Activated naive CD4-positive, alpha-beta T cell treated with anti-CD3 and anti-CD28 coated beads, Interleukin-2, amount 50 U/mL, for 24 hours (primary cell): ENCODE measurements around the gene RNF2.
"Not testable (repeated sequence)": the region's sequence is repeated elsewhere in the genome, so short reads cannot be mapped to it uniquely, and the experiment has no call there.

ENCODE experiments used
- H3K27ac Mint-ChIP-seq: one replicate; pipeline ENCODE4 v1.8.0; 2021; ENCODE audit warnings: mild to moderate bottlenecking, mixed read lengths
- H3K27me3 Mint-ChIP-seq: one replicate; pipeline ENCODE4 v1.8.0; 2021; ENCODE audit warnings: mixed read lengths
- H3K36me3 Mint-ChIP-seq: one replicate; pipeline ENCODE4 v1.8.0; 2021; ENCODE audit warnings: mixed read lengths
- H3K4me1 Mint-ChIP-seq: one replicate; pipeline ENCODE4 v1.8.0; 2021; ENCODE audit warnings: mixed read lengths
- H3K4me3 Mint-ChIP-seq: one replicate; pipeline ENCODE4 v1.8.0; 2021; ENCODE audit warnings: mild to moderate bottlenecking, mixed read lengths
- H3K9me3 Mint-ChIP-seq: one replicate; pipeline ENCODE4 v1.8.0; 2021; ENCODE audit warnings: mixed read lengths

RNF2 gene

GRCh38 chr1:185041742-185042141 is 3.6 kb upstream of the RNF2 start:
- peaks cover 16% of the 10 kb centered on the region for H3K4me1 Mint-ChIP-seq
- no peak overlapping the region for H3K4me3 Mint-ChIP-seq

GRCh38 chr1:185042737-185043136 is 2.6 kb upstream of the RNF2 start:
- Mint-ChIP-seq H3K36me3 (no peaks in the 10 kb centered on the region), H3K27me3 (no peaks in the 10 kb centered on the region), H3K27ac (no peak overlapping the region), H3K4me1 (peaks cover 26% of the 10 kb centered on the region), H3K9me3 (no peaks in the 10 kb centered on the region), H3K4me3 (no peak overlapping the region)

More at GRCh38 chr1:185041742-185042141, 3.6 kb upstream of the RNF2 start:
- no peaks in the 10 kb centered on the region for H3K27me3 Mint-ChIP-seq
- no peaks in the 10 kb centered on the region for H3K9me3 Mint-ChIP-seq
- H3K27ac Mint-ChIP-seq = no peak overlapping the region
- no peaks in the 10 kb centered on the region for H3K36me3 Mint-ChIP-seq

DNA sequence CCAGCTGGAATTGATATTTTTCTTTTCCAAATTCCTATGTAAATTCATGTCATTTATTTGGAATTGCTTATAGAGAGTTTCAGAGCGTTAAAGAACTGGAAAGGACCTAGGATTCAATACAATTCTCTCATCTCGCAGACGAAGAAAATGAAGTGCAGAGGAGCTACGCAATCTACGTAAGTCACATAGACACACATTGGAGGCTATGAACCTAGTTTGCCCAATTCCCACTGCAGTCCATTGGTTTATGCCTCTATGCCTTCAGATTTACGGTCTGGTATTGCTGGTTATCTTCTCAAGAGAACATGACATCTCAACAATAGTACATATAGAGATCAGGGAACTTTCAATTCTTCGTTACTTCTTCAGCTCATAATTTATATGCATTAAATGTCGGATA is 971 bp upstream of the RNF2 start:
- Mint-ChIP-seq H3K27ac (peak overlapping the region; percentile 71), H3K36me3 (no peaks in the 10 kb centered on the region), H3K4me1 (peaks cover 42% of the 10 kb centered on the region), H3K27me3 (no peaks in the 10 kb centered on the region), H3K9me3 (no peaks in the 10 kb centered on the region), H3K4me3 (peak overlapping the region; percentile 90)

- Mint-ChIP-seq H3K4me1 (peaks cover 56% of the 10 kb centered on the region), H3K36me3 (no peaks in the 10 kb centered on the region), H3K27ac (peak overlapping the region; percentile 84), H3K9me3 (no peaks in the 10 kb centered on the region), H3K27me3 (no peaks in the 10 kb centered on the region), H3K4me3 (peak overlapping the region; percentile 90)
These were observed 595 bp downstream of the RNF2 start for GRCh38 chr1:185045814-185046492.

- peaks cover 3% of the 10 kb centered on the region for H3K36me3 Mint-ChIP-seq
- H3K27ac Mint-ChIP-seq = peak overlapping the region; percentile 84
- peak overlapping the region; percentile 90 for H3K4me3 Mint-ChIP-seq
- no peaks in the 10 kb centered on the region for H3K27me3 Mint-ChIP-seq
- no peaks in the 10 kb centered on the region for H3K9me3 Mint-ChIP-seq
- peaks cover 61% of the 10 kb centered on the region for H3K4me1 Mint-ChIP-seq
These were observed 1.3 kb downstream of the RNF2 start for GRCh38 chr1:185046668-185047067.

DNA sequence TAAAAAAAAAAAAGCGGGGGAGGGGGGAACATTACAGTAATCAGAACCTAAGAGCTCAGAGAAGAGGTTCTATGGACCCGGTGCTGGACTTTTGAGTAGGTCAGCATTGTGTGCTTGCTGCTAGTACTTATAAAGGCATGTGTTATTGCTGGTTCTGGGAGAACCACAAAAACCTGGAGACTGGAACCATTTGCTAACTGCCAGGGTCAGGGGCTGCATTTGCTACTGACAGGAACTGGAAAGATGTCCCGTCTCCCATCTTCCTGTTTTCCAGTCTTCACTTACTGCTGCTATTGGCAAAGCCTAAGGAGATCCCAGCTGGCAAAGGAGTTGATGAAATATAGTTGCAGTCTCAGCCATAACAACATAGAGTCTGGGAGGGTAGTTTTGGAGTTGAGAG is 4.3 kb downstream of the RNF2 start:
- Mint-ChIP-seq H3K9me3 (no peaks in the 10 kb centered on the region), H3K36me3 (peaks cover 5% of the 10 kb centered on the region), H3K27ac (no peak overlapping the region), H3K27me3 (no peaks in the 10 kb centered on the region), H3K4me1 (peaks cover 74% of the 10 kb centered on the region), H3K4me3 (no peak overlapping the region)

DNA sequence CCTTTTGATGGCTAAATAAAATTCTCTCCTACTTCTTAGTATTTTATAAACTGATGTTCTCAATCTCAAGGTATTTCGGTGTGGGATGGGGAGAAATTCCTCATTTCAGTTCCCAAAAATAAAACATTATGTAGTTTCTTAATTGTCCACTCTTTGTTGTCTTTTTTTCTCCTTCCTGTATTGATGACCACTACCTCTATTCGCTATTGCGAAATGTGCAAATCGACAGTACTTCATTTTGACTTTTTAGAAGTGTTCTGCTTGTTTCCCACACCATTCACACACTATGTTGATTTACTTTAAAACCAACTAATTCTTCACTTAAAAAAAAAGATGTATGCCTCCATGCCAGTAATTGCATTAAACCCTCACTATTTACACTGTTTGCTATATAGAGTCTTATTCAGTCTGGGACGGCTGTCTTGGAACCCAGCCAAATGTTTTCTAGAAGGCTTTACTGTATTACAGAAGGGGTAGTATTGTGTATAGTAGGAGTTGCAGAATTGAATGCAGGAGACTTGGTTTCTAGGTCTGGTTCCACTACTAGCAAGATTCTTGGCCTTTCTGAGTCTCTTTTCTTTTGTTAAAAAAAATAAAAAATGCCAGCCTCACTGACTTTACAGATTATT is 5.6 kb downstream of the RNF2 start:
- Mint-ChIP-seq H3K27ac (no peak overlapping the region), H3K27me3 (no peaks in the 10 kb centered on the region), H3K36me3 (peaks cover 5% of the 10 kb centered on the region), H3K9me3 (no peaks in the 10 kb centered on the region), H3K4me1 (peaks cover 78% of the 10 kb centered on the region), H3K4me3 (no peak overlapping the region)

GRCh38 chr1:185053204-185053603 is 7.8 kb downstream of the RNF2 start:
- Mint-ChIP-seq H3K4me1 (peaks cover 66% of the 10 kb centered on the region), H3K36me3 (peaks cover 5% of the 10 kb centered on the region), H3K9me3 (no peaks in the 10 kb centered on the region), H3K27ac (no peak overlapping the region), H3K27me3 (no peaks in the 10 kb centered on the region), H3K4me3 (no peak overlapping the region)

DNA sequence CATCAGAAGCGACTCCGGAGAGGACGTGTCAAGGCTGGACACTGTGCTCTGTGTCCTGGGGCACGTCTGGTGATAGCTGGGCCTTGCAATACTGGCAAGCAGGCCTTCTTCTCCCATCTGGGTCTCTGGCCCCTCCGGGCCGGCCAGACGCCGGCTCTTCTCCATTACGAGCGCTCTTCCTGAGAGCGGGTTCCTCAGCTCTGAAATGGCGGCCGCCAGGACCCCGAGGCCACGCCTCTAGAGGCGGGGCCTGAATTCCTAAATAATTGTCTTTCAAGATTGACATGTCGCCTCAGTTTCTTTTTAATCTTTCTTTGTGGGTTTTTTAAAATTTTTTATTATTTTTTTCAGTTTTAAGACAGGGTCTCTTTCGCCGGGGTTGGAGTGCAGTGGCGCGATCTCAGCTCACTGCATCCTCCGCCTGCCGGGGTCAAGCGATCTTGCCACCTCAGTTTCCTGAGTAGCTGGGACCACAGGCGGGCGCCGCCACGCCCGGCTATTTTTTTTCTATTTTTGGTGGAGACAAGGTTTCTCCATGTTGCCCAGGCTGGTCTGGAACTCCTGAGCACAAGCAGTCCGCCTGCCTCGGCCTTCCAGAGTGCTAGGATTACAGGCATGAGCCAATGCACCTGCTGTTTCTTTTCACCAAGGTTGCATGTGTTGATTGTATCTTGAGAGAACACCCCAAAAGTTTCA is 9.2 kb downstream of the RNF2 start:
- Mint-ChIP-seq H3K4me1 (peaks cover 66% of the 10 kb centered on the region), H3K36me3 (peaks cover 5% of the 10 kb centered on the region)

GRCh38 chr1:185058110-185058509 is 12.8 kb downstream of the RNF2 start:
- Mint-ChIP-seq H3K36me3 (peaks cover 9% of the 10 kb centered on the region), H3K27me3 (no peaks in the 10 kb centered on the region), H3K9me3 (peaks cover 4% of the 10 kb centered on the region), H3K4me3 (no peak overlapping the region), H3K27ac (peak overlapping the region; percentile 31), H3K4me1 (peaks cover 68% of the 10 kb centered on the region)

More for the DNA sequence above, 9.2 kb downstream of the RNF2 start:
- Mint-ChIP-seq H3K27ac (no peak overlapping the region), H3K9me3 (no peaks in the 10 kb centered on the region), H3K27me3 (no peaks in the 10 kb centered on the region), H3K4me3 (no peak overlapping the region)

GRCh38 chr1:185058876-185059275 is 13.5 kb downstream of the RNF2 start:
- H3K27ac Mint-ChIP-seq = no peak overlapping the region
- H3K36me3 Mint-ChIP-seq = peaks cover 7% of the 10 kb centered on the region
- H3K27me3 Mint-ChIP-seq = no peaks in the 10 kb centered on the region
- H3K9me3 Mint-ChIP-seq = peaks cover 4% of the 10 kb centered on the region
- no peak overlapping the region for H3K4me3 Mint-ChIP-seq
- H3K4me1 Mint-ChIP-seq = peaks cover 68% of the 10 kb centered on the region

- no peaks in the 10 kb centered on the region for H3K27me3 Mint-ChIP-seq
- peaks cover 9% of the 10 kb centered on the region for H3K36me3 Mint-ChIP-seq
- no peak overlapping the region for H3K27ac Mint-ChIP-seq
- peaks cover 4% of the 10 kb centered on the region for H3K9me3 Mint-ChIP-seq
- peaks cover 78% of the 10 kb centered on the region for H3K4me1 Mint-ChIP-seq
- peak overlapping the region; percentile 6 for H3K4me3 Mint-ChIP-seq
These were observed 14.7 kb downstream of the RNF2 start for GRCh38 chr1:185059950-185060571.

DNA sequence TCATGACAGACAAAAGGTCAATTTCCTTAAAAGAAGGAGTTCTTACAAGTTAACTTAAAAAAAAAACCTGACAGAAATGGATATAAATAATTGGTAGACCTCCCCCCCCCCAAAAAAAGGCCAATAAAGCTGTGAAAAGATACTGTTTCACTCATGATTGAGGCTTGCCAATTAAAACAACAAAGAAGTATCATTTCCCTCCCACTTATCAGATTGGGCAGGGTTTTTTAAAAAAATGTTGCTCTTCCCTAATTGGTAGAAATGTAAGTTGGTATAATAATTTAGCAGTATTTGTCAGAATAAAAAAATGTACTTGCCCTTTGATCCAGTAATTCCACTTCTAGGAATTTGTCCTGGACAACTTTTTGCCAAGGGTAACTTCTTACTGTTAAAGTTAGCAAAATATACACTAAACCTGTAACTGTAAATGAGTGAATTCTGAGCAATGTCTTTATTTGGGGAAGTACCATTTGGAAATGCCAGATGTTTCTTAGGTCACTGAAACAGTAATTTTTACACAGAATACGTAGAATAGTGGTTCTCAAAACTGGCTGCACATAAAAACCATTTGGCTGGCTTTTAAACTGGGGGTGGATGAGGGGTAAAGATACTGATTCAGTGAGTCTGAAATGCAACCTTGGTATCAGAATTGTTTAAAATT is 17.5 kb downstream of the RNF2 start:
- H3K27ac Mint-ChIP-seq = peak overlapping the region; percentile 26
- H3K4me3 Mint-ChIP-seq = no peak overlapping the region
- H3K4me1 Mint-ChIP-seq = peaks cover 87% of the 10 kb centered on the region
- no peaks in the 10 kb centered on the region for H3K27me3 Mint-ChIP-seq
- H3K9me3 Mint-ChIP-seq = peaks cover 4% of the 10 kb centered on the region
- H3K36me3 Mint-ChIP-seq = peaks cover 19% of the 10 kb centered on the region

- Mint-ChIP-seq H3K36me3 (peaks cover 19% of the 10 kb centered on the region), H3K4me3 (no peak overlapping the region), H3K4me1 (peaks cover 86% of the 10 kb centered on the region), H3K27me3 (no peaks in the 10 kb centered on the region), H3K27ac (no peak overlapping the region), H3K9me3 (peaks cover 4% of the 10 kb centered on the region)
These were observed 18.4 kb downstream of the RNF2 start for GRCh38 chr1:185063719-185064118.

DNA sequence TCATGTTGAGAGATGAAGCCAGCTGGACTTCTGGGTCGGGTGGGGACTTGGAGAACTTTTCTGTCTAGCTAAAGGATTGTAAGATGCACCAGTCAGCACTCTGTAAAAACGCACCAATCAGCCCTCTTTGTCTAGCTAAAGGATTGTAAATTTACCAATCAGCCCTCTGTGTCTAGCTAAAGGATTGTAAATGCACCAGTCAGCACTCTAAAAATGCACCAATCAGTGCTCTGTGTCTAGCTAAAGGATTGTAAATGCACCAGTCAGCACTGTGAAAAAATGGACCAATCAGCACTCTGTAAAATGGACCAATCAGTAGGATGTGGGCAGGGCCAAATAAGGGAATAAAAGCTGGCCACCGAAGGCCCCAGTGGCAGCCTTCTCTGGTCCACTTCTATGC is 19.6 kb downstream of the RNF2 start:
- not testable (repeated sequence) for H3K27ac Mint-ChIP-seq, H3K27me3 Mint-ChIP-seq, H3K4me3 Mint-ChIP-seq, H3K9me3 Mint-ChIP-seq
- Mint-ChIP-seq H3K36me3 (peaks cover 19% of the 10 kb centered on the region), H3K4me1 (peaks cover 76% of the 10 kb centered on the region)
